RPMI8226 (cell line): ENCODE measurements around the gene CARMIL1.

Experiments used
- DNase-seq: peaks from one replicate; pipeline ENCODE4 v3.0.0-alpha.2; 2015

Gene CARMIL1

DNA sequence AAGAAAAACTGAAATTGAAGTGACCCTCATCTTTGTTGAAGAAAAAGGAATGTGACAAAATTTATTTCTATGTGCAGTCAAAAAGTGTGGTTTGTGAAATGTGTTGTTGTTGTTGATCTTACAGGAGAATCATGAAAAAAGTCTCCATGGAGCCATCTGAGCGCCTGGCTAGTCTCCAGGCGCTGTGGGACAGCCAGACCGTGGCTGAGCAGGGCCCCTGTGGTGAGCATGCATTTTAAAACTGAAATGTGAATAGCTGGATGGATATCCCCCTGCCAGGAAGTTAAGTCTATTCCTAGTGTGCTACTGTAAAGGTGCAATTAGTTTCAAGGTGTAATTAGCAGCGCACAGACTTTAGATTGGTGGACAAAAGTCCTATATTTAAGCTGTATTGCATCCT is 170.6 kb downstream of the CARMIL1 start:
- peak; percentile 71 for DNase-seq

DNA sequence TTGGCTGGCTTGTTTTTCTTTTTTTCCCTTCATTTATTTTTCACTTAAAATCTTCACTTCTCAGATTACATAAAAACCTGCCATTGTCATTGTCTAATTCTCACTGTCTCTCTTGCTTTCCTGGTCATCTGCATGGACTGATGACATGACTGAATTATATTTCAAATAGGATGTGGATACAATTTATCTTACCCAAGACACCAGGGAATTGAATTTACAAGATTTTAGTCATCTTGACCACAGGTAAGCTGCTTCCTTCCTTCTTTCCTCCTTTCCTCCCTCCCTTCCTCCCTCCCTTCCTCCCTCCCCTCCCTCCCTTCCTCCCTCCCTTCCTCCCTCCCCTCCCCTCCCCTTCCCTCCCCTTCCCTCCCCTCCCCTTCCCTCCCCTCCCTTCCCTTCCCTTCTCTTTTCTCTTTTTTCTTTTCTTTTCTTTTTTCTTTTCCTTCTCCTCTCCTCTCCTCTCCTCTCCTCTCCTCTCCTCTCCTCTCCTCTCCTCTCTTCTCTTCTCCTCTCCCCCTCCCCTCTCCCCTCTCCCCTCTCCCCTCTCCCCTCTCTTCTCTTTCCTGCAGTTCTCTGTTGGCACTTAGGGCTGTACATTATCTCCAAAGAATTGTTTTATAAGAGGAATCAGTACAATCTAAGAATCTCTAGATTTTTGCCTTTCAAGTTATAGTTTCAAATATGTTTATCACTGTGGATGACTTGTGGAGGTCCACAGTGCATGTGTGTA is 171.5 kb downstream of the CARMIL1 start:
- no peak for DNase-seq

DNA sequence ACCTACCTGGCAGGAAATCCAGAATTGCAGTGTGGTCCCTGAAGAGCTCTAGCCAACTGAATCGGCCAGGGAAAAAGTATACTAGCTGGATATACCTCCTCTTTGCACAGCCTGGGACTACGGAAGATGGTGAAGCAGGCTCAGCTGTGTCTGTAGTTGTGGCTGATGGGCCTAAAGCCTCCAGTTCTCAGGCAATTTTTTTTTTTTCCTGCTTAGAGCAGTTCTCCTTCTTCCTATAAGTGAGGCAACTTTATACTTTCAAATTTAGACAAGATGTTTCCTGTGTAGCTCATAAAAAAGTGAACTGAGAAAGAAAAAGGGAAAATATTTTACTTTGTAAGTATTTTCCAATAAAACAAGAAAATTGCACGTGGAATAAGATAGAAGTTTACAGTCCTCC is 172.9 kb downstream of the CARMIL1 start:
- no peak for DNase-seq

DNA sequence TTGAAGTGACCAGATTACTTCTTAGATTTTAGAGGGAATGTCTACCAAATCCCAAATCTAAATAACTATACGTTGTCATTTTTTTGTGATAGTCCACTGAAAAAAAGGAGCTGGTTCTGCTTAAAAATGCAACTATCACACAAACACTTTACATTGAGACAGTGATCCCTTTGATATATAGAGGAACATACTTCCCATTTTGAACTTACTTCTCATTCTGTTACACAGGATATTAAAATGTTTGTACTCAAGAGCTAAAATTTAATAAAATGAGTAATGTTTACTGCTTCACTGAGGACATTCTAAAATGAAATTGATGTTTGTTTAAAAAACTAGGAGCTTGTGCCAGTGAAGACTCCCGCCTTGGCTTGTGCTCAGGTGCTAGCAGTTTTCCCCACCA is 174.1 kb downstream of the CARMIL1 start:
- DNase-seq, result no peak

DNA sequence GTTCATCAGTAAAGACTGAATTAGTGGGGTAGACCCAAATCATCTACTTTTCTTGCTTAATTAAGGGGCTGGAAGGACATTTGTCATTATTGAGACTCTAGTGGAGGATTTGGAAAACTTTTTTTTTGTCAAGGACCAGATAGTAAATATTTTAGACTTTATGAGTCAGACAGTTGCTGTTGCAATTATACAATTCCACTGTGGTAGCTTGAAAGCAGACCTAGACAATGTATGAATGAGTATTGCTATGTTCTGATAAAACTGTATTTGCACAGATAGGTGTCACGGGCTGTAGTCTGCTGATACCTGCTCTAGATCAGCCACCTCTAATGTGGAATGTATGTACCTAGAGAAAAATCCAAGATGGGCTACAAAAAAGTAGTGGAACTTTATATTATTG is 175.0 kb downstream of the CARMIL1 start:
- DNase-seq, result no peak

DNA sequence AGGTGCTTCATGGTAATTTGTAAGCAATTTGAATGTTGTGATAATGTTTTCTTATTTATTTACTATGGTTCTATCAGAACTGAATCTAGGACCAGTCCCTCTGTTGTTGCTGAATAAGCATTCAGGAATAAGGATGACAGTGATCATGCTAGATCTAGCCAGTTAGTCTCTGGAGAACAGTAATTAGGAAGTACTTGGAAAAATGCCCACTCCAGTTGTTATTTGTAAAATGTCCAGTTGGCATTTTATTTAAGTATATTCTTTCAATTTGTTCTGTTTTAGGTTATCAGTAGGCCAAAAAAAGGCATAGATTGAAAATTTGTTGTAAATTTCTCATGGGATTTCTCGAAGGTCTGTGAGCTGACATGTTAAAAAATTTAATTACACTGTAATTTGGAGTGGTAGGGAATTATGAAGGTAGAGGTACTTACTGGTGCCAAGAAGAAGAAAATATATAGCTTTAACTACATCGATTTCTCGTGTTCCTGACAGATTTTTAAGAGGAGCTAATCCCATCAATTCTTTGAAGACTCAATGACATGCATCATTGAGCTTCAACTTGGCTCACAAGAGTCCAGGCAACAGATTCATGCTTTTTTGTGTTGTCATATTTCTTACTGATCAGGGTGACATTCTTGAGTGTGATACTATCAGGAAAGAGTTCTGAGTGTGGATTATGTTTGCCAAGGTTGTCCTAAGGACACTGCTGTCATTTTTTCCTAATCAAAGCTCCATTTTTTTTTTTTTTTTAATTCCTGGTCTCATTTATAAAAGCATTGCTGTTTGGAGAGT is 177.3 kb downstream of the CARMIL1 start:
- DNase-seq, result no peak

DNA sequence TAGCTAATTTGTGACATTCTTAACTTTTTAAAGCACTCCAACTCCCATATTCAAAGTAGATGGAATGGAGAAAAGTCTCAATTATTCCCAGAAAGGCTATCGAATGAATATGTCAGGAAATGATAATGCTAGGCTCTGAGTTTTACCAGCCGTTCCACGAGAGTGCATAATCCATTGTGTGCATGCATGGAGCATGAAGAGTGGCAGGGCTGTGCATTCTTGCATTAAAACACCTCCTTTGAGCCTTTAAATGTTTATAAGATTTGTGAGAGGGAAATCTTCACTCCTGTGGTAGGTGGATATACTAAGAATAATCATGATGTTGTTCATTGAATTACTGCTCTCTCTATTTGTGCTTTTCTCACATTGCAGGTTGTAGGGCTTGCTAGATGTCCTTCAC is 178.3 kb downstream of the CARMIL1 start:
- DNase-seq, result no peak

DNA sequence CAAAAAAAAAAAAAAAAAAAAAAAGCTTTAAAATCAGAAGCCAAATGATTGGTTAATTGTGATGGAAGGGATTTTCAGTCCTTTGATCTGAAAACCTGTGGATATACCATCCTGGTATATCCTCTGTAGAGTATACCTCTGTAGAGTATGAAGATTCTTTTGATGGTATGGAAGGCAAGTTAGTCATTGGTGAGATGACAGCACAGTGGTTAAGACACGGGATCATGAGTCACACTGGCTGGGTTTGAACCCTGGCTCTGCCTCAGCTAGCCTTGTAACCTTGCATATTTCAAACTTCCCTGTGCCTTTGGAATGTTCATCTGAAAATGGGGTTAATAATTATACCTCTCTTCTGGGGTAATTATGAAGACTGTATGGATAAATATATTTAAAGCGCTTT is 179.3 kb downstream of the CARMIL1 start:
- DNase-seq, result no peak

DNA sequence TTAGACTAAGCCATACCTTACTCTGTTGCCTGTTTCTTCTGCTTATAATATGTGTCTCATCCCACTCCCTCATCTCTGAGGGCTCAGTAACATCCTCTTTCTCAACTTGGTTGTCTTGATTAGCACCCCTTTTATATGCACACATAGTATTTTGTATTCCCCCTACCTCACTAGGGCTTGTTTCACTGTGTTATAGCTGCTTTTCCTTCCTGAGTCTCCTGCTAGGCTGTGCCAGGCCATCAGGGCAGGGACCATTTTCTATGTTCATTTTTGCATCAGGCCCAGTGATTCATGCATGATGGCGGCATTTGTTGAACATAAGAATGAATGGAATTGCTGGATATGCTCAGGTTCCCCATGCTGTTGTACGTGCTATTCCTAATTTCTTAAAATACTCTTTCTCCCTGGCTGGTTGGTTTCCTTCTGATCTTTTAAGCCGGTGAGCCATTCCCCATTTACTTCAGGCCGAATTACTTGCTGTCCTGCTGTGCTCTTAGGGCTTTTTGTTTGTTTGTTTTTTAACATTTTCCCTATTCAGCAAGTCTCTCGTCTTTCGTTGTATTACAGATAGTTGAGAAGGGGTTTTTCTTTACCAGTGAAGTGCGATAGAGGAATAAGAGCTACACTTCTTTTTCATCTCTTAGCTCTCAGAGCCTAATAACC is 183.2 kb downstream of the CARMIL1 start:
- no peak for DNase-seq

DNA sequence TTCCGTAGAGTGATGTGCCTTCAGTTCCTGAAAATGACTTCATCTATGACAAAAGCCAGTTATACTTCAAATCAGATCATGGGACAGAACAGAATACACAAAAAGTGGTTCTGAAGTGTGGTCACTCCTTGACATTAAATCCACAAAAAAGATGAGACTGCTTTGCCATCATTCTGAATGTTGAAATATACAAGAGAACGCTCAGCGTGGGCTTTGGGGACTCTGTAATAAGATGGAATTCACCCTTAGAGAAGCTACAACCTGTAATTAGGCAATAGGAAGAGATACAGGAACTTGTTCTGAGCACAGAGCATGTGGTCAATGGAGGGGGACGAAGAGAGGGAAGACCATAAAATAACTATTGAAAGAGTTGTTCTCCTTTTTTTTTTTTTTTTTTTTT is 184.3 kb downstream of the CARMIL1 start:
- DNase-seq, result no peak

DNA sequence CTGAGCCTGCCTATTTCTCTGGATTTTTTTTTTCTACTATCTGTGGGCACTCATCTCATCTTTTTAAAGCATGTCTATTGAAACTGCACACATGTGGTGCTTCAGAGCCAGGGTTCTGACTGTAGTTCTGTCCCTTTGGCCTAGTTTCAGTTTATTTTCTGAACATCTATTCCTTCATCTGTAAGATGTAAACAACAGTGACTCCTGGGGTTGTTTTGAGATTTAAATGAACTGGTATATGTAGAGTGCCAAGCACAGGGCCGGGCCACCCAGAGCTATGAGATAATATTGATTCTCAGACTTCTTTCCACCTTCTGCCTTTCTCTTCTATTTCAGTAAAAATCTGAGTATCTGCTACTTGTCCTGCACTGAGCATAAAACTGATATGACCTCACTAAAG is 185.1 kb downstream of the CARMIL1 start:
- no peak for DNase-seq

DNA sequence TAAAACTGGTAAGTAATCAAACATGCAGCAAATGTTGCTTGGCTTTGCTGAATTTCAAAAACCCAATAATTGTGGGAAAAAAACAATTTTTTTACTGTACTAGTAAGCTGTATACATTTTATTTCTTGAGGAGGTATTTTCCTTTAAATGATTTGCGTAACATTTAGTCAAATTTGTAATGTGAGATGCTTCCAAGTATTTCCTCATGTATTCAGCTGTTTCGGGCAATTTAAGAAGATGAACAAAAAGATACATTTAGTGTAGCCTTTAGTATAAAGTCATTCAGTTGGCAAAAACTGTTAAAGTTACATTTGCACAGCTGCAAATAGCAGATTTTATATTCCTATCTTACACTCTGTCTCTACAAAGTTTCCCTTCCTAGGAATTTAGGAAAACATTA is 186.8 kb downstream of the CARMIL1 start:
- no peak for DNase-seq

DNA sequence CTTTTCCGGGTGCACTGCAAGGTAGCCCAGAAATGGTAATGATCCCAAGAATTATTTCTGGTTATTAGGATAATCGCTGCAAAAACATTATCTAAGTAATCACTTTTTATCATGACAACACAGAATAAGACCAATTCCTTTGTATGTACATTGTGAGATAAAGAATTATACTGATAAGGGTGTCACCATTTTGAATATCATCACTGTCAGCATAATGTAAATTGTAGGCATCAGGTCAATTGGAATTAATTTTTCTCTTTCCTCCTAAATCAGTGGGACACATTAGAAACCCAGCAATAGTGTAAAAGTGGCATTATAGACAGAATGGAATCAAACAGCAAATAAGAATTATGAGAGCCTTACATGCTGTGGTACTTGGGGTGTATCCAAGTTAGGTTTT is 189.7 kb downstream of the CARMIL1 start:
- no peak for DNase-seq

DNA sequence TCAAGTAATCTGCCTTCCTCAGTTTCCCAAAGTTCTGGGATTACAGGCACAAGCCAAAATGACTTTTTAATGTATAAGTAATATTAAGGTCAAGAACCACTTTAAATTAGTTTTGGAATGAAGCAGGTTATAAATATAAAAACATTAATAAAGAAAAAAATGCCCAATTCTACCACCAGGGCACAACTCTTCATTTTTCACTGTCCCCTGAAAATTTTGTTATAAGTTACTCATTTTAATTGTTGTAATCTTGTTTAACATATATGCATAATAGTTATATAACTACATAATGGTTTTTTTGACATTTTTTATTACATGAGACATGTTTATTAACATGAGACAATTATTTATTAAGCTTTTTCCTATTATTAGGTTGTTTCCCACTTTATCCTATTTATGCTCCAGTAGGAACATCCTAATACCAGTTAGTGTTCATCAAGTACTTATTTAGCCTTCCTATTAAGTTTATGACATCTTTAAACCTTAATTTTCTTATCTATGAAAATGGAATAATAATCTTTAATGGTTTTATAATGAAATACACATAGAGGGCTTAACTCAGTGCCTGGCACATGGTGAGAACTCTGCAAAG is 190.7 kb downstream of the CARMIL1 start:
- no peak for DNase-seq

DNA sequence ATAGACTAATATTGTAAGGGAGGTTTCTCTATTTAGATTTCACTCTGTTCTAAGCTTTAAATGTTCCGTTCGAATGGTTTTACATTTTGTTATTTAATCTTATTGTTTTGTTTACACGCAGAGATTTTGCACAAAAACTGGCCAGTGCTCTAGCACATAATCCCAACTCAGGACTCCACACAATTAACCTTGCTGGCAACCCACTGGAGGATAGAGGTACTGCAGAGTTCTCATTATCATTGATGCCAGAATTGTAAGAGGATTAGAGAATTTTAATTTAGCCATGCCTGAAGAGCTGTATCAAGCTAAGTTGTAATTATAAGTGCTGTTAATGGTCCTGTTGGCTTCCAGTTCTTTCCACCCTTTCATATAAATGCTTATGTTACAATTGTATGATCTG is 193.1 kb downstream of the CARMIL1 start:
- no peak for DNase-seq

DNA sequence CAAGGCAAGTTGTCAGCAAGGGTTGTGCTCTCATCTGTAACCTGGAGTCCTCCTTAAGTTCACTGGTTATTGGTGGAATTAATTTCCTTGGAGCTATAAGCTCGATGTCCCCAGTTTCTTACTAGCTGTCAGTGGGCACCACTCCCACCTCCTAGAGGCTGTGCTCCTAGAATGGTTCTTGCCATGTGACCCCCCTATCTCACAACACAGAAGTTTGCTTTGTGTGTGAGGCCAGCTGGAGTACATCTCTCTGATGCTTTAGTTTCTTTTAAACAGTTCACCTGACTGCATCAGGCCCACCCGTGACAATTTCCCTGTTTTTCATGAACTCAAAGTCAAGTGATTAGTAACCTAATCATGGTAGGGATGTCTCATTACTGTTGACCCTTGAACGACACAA is 193.7 kb downstream of the CARMIL1 start:
- no peak for DNase-seq

DNA sequence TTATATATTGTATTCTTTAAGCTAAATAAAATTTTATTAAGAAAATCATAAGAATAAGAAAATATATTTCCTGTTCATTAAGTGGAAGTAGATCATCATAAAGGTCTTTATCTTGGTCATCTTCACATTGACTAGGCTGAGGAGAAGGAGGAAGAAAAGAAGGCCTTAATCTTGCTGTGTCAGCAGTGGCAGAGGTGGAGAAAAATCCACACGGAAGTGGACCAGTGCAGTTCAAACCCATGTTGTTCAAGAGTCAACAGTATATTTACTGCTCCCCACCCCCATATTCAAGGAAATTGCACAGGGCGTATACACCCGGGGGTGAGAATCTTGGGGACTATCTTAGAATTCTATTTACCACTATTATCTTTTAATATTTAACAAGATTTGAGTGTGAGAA is 194.3 kb downstream of the CARMIL1 start:
- DNase-seq, result no peak

DNA sequence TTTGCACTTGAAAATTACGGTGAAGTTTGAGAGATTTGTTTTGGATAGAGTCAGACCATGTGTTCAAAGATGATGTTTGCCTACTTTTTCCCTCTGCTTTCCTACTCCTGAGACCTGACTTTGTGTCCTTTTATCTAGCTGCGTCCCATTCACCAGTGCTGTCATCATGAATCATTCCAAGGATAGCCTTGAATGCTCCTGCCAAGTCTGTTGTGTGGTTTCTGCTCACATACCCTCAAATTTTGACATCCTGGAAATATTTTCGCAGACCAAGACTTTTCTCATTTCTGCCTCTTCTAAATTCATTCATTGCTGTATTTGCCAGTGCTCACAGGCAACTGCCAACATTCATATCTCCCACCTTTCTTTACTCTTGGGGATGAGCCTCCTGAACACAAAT is 197.0 kb downstream of the CARMIL1 start:
- DNase-seq, result no peak

DNA sequence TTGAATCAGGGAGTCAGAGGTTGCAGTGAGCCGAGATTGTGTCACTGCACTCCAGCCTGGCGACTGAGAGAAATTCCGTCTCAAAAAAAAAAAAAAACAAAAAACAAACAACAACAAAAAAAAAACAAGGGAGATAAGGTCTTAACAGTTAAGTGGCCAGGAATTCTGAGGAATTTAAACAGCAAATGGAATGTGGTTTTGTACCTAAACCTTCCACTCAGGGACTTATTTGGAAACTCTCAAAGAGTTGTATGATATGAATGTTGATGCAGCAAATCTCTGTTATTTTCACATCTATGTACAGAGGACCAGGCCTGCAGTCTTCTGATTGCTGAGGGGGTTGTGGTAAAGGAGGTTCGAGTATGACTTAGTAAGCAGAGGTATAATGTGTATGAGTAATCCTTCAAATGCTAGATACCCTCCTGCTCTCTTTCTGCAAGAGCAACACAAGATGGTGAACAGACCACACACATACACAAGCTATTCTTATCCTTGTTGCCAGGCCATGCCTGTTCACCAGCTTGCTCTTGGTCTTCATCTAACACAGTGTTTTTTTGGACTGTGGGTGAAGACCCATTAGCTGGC is 197.9 kb downstream of the CARMIL1 start:
- DNase-seq, result no peak

DNA sequence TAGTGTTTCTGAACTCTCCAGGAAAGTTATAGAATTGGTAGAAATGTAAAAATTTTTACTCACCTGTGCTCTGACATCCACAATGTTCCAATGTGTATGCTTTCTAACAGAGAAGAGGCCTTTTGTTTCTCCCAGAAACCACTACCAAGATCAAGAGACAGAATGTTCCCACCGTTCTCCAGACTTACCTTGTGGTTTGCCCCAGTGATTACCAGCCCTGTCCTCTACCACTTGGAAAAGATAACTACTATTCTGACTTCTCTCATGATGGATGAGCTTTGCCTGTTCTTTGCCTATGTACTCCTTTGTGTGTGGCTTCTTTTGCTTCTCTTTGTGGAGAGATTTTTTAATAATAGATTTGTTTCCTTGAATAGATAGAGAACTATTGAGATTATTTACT is 199.8 kb downstream of the CARMIL1 start:
- no peak for DNase-seq

DNA sequence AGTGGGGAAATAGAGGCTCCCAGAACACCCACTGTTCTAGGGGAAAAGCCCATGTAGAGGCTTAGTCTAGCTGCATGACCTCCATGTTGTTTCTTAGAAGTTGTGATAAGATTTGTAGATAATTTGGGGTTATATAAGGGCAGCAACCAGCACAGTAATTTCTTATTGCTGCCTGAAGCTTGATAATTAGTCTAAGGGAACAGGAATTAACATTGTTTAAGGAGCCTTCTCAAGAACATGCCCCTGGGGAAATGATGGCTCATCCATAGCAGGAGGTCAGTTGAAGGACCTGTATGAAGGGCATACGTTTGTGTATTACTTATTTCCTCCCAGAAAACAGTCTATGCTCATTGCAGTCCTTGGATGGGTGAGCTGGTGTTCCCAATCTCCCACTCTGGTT is 202.1 kb downstream of the CARMIL1 start:
- no peak for DNase-seq

DNA sequence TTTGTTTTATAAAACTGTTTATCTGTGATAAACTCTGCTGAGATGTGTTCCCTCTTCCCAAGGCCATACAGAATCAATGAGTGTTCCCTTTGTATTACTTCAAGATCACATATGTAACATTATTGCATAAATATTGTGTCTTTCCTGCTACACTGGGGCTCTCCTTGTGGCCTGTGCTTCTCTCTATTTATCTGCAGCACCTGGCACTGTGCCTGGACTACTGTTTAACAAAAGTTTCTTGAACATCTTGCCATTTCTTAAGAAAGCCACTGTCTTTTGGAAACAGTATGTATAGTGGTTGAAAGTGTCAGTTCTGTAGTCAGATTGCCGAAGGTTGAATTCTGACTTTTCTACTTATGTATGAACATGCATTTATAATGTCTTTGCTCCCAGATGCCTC is 203.8 kb downstream of the CARMIL1 start:
- DNase-seq, result no peak

DNA sequence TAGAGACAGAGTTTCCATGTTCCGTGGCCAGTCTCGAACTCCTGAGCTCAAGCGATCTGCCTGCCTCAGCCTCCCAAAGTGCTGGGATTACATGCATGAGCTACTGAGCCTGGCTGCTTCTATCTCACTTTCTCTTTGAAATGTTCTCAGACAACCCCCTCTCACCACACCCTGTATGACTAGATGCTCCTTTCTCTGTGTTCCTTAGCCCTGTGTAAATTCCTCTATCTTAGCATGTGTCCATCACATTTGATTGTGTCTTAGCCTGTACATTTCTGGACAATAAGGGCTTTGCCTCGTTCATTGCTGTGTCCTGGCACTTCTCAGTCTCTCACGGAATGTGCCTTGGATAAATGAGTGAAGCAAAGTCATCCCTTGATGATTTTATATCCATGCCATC is 204.8 kb downstream of the CARMIL1 start:
- no peak for DNase-seq
